K562 (cell line): ENCODE results near the gene SCAP. TPM values are rescaled to one million over a fixed set of nuclear protein-coding genes. Genes with fewer than 3 reads are reported as not detected.
A peak's percentile ranks its signal among the peaks of the same experiment; 100 is the strongest.

Experiments used
- ATF2 ChIP-seq: sonication (generic); formaldehyde crosslinking; IDR thresholded peaks from 2 replicates; pipeline ENCODE4 v1.8.1; 2022; ENCODE audit warnings: missing genetic modification reagents
- BCOR ChIP-seq: fragments of 450-650 bp; IDR thresholded peaks from 2 replicates; pipeline ENCODE4 v1.6.1; 2016
- BRD4 ChIP-seq: fragments of 200-600 bp; sonication (generic); IDR thresholded peaks from 2 replicates; pipeline ENCODE4 v1.6.1; 2017; ENCODE audit warnings: inconsistent platforms
- CBX2 ChIP-seq: fragments of 200-600 bp; sonication (generic); IDR thresholded peaks from one replicate; pipeline ENCODE4 v1.6.1; 2012; ENCODE audit warnings: mild to moderate bottlenecking, low read length, inconsistent platforms; ENCODE audit not compliant: insufficient read depth, poor library complexity, severe bottlenecking
- CC2D1A ChIP-seq: fragments of 450-650 bp; IDR thresholded peaks from 2 replicates; pipeline ENCODE4 v1.6.1; 2017; ENCODE audit warnings: mild to moderate bottlenecking
- FOXJ2 ChIP-seq: fragments of 200-800 bp; sonication (Bioruptor generic); IDR thresholded peaks from 2 replicates; pipeline ENCODE4 v1.6.1; 2016; ENCODE audit warnings: missing genetic modification characterization, missing compliant biosample characterization
- HNRNPK ChIP-seq: fragments of 200-400 bp; formaldehyde crosslinking; IDR thresholded peaks from one replicate; pipeline ENCODE4 v1.6.1; 2018; ENCODE audit warnings: mild to moderate bottlenecking, low read depth, low read length; ENCODE audit not compliant: poor library complexity, severe bottlenecking
- HNRNPUL1 ChIP-seq: fragments of 200-400 bp; formaldehyde crosslinking; IDR thresholded peaks from 2 replicates; pipeline ENCODE4 v1.6.1; 2017; ENCODE audit warnings: low read length
- IRF2 ChIP-seq: sonication (generic); formaldehyde crosslinking; IDR thresholded peaks from 2 replicates; pipeline ENCODE4 v1.8.1; 2022; ENCODE audit warnings: mild to moderate bottlenecking, missing genetic modification reagents
- MAX ChIP-seq: sonication (generic); formaldehyde crosslinking; IDR thresholded peaks from 2 replicates; pipeline ENCODE4 v1.9.0; 2022; ENCODE audit warnings: mild to moderate bottlenecking, missing genetic modification reagents
- MTA2 ChIP-seq: fragments of 450-650 bp; IDR thresholded peaks from 2 replicates; pipeline ENCODE4 v1.6.1; 2016; ENCODE audit warnings: low read depth
- POLR2A ChIP-seq: fragments of 450-650 bp; conservative IDR thresholded peaks from 2 replicates; pipeline ENCODE4 v1.6.1; 2016
- POLR2G ChIP-seq: fragments of 200-400 bp; formaldehyde crosslinking; IDR thresholded peaks from 2 replicates; pipeline ENCODE4 v1.6.1; 2017; ENCODE audit warnings: low read depth, mild to moderate bottlenecking, antibody characterized with exemption, low read length, moderate library complexity
- RAD51 ChIP-seq: fragments of 450-650 bp; IDR thresholded peaks from 2 replicates; pipeline ENCODE4 v1.7.1; 2016; ENCODE audit warnings: low read depth, mild to moderate bottlenecking, borderline replicate concordance
- SNIP1 ChIP-seq: fragments of 450-650 bp; IDR thresholded peaks from 2 replicates; pipeline ENCODE4 v1.7.1; 2017; ENCODE audit warnings: low read depth, mild to moderate bottlenecking
- U2AF1 ChIP-seq: fragments of 200-400 bp; formaldehyde crosslinking; optimal IDR thresholded peaks from 2 replicates; pipeline ENCODE3; 2017; ENCODE audit warnings: mild to moderate bottlenecking, low read depth, low read length, moderate library complexity
- polyA plus RNA-seq, 8 experiments: library from polyadenylated mRNA; depleted of rRNA in 4 of 8; stranded (reverse) in 5 of 8; unstranded in 3 of 8; fragments of >200 nt; fragmentation: Nextera tagmentation in 2 of 8; fragmentation: Illumina TruSeq in 1 of 8; extraction: Ambion mirVana in 2 of 8; extraction: Trizol in 1 of 8; gene quantifications; 2 replicates each; pipeline versions ENCODE4 v1.2.1 to v1.2.3, GENCODE V29; 2011 to 2014; ENCODE audit warnings: inconsistent platforms in 1 of 8, missing spikeins in 1 of 8
- total RNA-seq, 7 experiments: library from RNA; depleted of rRNA in 6 of 7; stranded (reverse); fragments of >200 nt in 6 of 7; fragmentation: Illumina TruSeq in 2 of 7; extraction: Trizol in 2 of 7; gene quantifications; 2 replicates each; pipeline versions ENCODE4 v1.2.1 to v1.2.3, GENCODE V29; 2011 to 2021; ENCODE audit warnings: low replicate concordance in 1 of 7
- TF ChIP-seq, protein P1 (sequence below): sonication (generic); formaldehyde crosslinking; IDR thresholded peaks from 2 replicates; pipeline ENCODE4 v1.8.0; 2022; ENCODE audit warnings: mild to moderate bottlenecking, missing genetic modification reagents, borderline replicate concordance
- TF ChIP-seq, protein P2 (sequence below): fragments of 250-450 bp; sonication (Bioruptor Pico); IDR thresholded peaks from 2 replicates; pipeline ENCODE4 v1.5.0; 2021; ENCODE audit warnings: mild to moderate bottlenecking, moderate library complexity

Gene SCAP
- total and polyA plus RNA-seq, 9 of the 15 experiments (the other 6 are each of a cell fraction or from before 2014, with no cell fraction given) = 2.6 to 104 (median 37.8) TPM

GRCh38 chr3:47414666-47415587 lies 60.8 kb downstream of the SCAP start (continued):
- TF ChIP-seq RAD51 (no peak), IRF2 (CRISPR knock-in tag) (no peak), POLR2G (peak; percentile 67; the same call in 1 of the 2 replicates), MTA2 (no peak), CC2D1A (no peak), MAX (peak; percentile 40; the same call in 1 of the 2 replicates), SNIP1 (no peak), ATF2 (CRISPR knock-in tag) (no peak), BCOR (peak; percentile 83), CBX2 (no peak), HNRNPK (no peak), HNRNPUL1 (no peak), POLR2A (0 out of 2 replicates have a peak, but pooled peaks have one; percentile 9), FOXJ2 (tag) (no peak), BRD4 (no peak), U2AF1 (no peak)
- TF ChIP-seq, protein P1, sequence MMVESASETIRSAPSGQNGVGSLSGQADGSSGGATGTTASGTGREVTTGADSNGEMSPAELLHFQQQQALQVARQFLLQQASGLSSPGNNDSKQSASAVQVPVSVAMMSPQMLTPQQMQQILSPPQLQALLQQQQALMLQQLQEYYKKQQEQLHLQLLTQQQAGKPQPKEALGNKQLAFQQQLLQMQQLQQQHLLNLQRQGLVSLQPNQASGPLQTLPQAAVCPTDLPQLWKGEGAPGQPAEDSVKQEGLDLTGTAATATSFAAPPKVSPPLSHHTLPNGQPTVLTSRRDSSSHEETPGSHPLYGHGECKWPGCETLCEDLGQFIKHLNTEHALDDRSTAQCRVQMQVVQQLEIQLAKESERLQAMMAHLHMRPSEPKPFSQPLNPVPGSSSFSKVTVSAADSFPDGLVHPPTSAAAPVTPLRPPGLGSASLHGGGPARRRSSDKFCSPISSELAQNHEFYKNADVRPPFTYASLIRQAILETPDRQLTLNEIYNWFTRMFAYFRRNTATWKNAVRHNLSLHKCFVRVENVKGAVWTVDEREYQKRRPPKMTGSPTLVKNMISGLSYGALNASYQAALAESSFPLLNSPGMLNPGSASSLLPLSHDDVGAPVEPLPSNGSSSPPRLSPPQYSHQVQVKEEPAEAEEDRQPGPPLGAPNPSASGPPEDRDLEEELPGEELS (CRISPR knock-in tag) = no peak
- TF ChIP-seq, protein P2, sequence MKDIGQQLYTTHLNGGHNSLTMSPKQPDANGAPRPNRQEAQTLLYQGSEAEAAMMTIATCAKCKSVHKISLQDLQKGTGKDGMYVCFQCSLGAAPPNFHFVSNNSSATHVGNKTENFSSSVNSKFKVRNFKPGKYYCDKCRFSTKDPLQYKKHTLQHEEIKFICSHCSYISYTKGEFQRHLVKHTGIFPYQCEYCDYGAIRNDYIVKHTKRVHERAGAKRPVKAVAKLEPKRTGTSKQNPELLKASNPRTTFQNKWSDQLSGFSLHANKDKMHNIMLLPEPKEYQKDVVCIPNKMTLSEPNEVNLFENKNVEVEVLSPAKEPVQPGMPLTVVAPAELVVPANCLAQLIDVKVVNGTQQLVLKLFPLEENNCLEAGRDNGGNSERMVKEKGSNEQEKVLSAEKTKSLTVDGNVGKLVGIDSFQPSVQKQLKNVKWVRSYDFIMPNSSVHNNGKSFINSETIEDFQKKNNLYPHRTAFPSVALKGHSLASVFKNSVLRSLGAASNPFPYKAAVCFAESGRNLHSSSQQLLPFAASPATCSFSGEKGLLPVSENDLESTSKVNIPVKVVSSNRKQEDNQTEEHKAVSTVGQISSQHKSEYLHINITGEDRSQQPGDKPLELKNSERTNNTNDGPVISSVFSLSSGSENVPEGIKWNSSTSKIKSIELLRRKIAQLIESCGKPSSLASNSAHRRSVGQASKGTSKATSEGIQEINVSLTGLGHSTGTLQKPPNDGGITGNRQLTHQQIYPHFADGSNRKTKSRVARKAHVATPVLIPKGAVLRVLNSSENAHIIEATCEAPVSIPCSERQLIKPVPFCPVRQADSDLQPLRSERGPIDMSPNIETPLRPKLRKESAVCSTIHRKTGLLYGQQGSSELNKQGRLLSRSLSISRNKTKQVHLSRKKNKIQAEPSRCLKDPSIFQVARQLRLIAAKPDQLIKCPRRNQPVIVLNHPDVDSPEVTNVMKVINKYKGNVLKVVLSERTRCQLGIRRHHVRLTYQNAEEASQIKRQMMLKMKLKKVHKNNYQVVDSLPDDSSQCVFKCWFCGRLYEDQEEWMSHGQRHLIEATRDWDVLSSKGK (CRISPR knock-in tag) = no peak
